Stomach (tissue), 4 donors: ENCODE measurements around the gene JSRP1.

ENCODE experiments used
- CTCF ChIP-seq, 7 experiments: fragments of 450-650 bp in 4 of 7; fragments of 200-600 bp in 3 of 7; sonication (generic) in 3 of 7; IDR thresholded peaks; one replicate each; pipeline ENCODE4 v1.5.1; 2016 to 2019; ENCODE audit warnings: antibody characterized with exemption in 7 of 7, control low read depth in 2 of 7, mild to moderate bottlenecking in 1 of 7
- EP300 ChIP-seq: sonication (generic); formaldehyde crosslinking; IDR thresholded peaks from one replicate; pipeline ENCODE4 v1.6.1; 2017; ENCODE audit warnings: antibody characterized with exemption
- POLR2AphosphoS5 ChIP-seq, 3 donors: sonication (generic); formaldehyde crosslinking; IDR thresholded peaks; one replicate each; pipeline ENCODE4 v1.6.1; 2016; ENCODE audit warnings: antibody characterized with exemption in 3 of 3

GRCh38 chr19:2215281-2215751 is 40.9 kb downstream of the JSRP1 start:
- TF ChIP-seq CTCF (IDR thresholded peaks at IDR 0.05) (no peak), EP300 (no peak), POLR2AphosphoS5 (IDR thresholded peaks at IDR 0.05) (no peak)
